HepG2 (cell line): ENCODE results near the gene SH3GL1. TPM values are rescaled to one million over a fixed set of nuclear protein-coding genes. Genes with fewer than 3 reads are reported as not detected.

ENCODE experiments used
- BRF2 ChIP-seq: sonication (generic); formaldehyde crosslinking; IDR thresholded peaks from 2 replicates; pipeline ENCODE4 v1.8.1; 2022; ENCODE audit warnings: mild to moderate bottlenecking, missing genetic modification reagents
- HCFC1 ChIP-seq: fragments of 150-350 bp; IDR thresholded peaks from 2 replicates; pipeline ENCODE4 v1.6.1; 2014; ENCODE audit warnings: low read depth, low read length
- HIVEP1 ChIP-seq: sonication (generic); formaldehyde crosslinking; IDR thresholded peaks from 2 replicates; pipeline ENCODE4 v1.4.0; 2020; ENCODE audit warnings: mild to moderate bottlenecking, missing genetic modification reagents
- HNF1B ChIP-seq: sonication (generic); formaldehyde crosslinking; IDR thresholded peaks from 2 replicates; pipeline ENCODE4 v1.5.1; 2020; ENCODE audit warnings: mild to moderate bottlenecking, moderate library complexity, missing genetic modification reagents
- MAZ ChIP-seq, 2 experiments: sonication (generic) in 1 of 2; formaldehyde crosslinking in 1 of 2; IDR thresholded peaks; 2 replicates each; pipeline versions ENCODE4 v1.5.0 to v1.6.1; 2012 to 2020; ENCODE audit warnings: low read depth in 2 of 2, mild to moderate bottlenecking in 2 of 2, borderline replicate concordance in 1 of 2, improper control_type of control experiment in 1 of 2, low read length in 1 of 2, missing genetic modification reagents in 1 of 2, moderate library complexity in 1 of 2
- RBM39 ChIP-seq: fragments of 200-400 bp; formaldehyde crosslinking; IDR thresholded peaks from one replicate; pipeline ENCODE4 v1.6.1; 2018; ENCODE audit warnings: antibody characterized with exemption, mild to moderate bottlenecking, low read depth, low read length; ENCODE audit not compliant: poor library complexity, severe bottlenecking
- ZBTB40 ChIP-seq, 2 experiments: fragments of 450-650 bp in 1 of 2; sonication (generic) in 1 of 2; formaldehyde crosslinking in 1 of 2; IDR thresholded peaks; 2 replicates each; pipeline versions ENCODE4 v1.6.1 to v1.8.0; 2016 to 2022; ENCODE audit warnings: antibody characterized with exemption in 1 of 2, mild to moderate bottlenecking in 1 of 2, missing genetic modification reagents in 1 of 2
- ZNF253 ChIP-seq: sonication (generic); formaldehyde crosslinking; IDR thresholded peaks from 2 replicates; pipeline ENCODE4 v1.8.0; 2022; ENCODE audit warnings: mild to moderate bottlenecking, missing genetic modification reagents, borderline replicate concordance
- ZNF460 ChIP-seq: sonication (generic); formaldehyde crosslinking; IDR thresholded peaks from 2 replicates; pipeline ENCODE4 v1.5.1; 2020; ENCODE audit warnings: missing genetic modification reagents, mild to moderate bottlenecking, borderline replicate concordance
- polyA plus RNA-seq, 8 experiments: library from polyadenylated mRNA; depleted of rRNA in 3 of 8; stranded (reverse) in 7 of 8; unstranded in 1 of 8; fragments of >200 nt; fragmentation: Illumina TruSeq in 4 of 8; extraction: Trizol in 4 of 8; gene quantifications; 2 replicates each; pipeline versions ENCODE4 v1.2.1 to v1.2.3, GENCODE V29; 2011 to 2016; ENCODE audit warnings: low read depth in 4 of 8, missing spikeins in 1 of 8, mixed read lengths in 1 of 8; ENCODE audit not compliant: insufficient read depth in 1 of 8
- total RNA-seq, 5 experiments: library from RNA; depleted of rRNA; stranded (reverse); fragments of >200 nt; fragmentation: Illumina TruSeq; extraction: Trizol; gene quantifications; 2 replicates each; pipeline ENCODE4 v1.2.3, GENCODE V29; 2016; ENCODE audit warnings: low read depth in 1 of 5
- TF ChIP-seq, protein P1 (sequence below): sonication (generic); formaldehyde crosslinking; IDR thresholded peaks from 2 replicates; pipeline ENCODE4 v1.9.0; 2022; ENCODE audit warnings: low read depth, missing genetic modification reagents
- TF ChIP-seq, protein P2 (sequence below): sonication (generic); formaldehyde crosslinking; IDR thresholded peaks from 2 replicates; pipeline ENCODE4 v1.4.0; 2020; ENCODE audit warnings: mild to moderate bottlenecking, missing genetic modification reagents

Gene SH3GL1
- total and polyA plus RNA-seq, 2 of the 13 experiments (the other 11 are each of a cell fraction or from before 2014, with no cell fraction given) = 33.0 to 45.1 TPM

DNA sequence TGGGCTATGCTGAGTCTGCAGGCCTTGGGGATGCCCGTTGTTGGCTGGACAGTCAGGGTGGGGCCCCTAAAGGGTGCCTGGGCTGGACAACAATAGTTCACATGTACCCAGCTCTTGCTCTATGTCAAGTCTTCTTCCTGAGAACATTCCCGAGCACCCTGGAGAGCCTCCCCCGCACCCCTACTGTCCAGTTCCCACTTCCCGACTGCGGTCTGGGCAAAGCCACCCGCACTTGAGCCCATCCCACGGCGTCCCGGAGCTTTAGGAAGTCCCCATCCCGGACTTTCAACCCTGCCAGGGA, 58.1 kb downstream of the SH3GL1 start (continued):
- TF ChIP-seq RBM39 (peak; percentile 45), ZNF460 (CRISPR knock-in tag) (peak; percentile 14; the same call in 1 of the 2 replicates), HNF1B (CRISPR knock-in tag) (peak; percentile 87; the same call in 1 of the 2 replicates), ZNF253 (CRISPR knock-in tag) (0 out of 2 replicates have a peak, but pooled peaks have one; percentile 35), HCFC1 (no peak), BRF2 (CRISPR knock-in tag) (no peak), HIVEP1 (CRISPR knock-in tag) (peak; percentile 100; the same call in 1 of the 2 replicates), ZBTB40 (IDR thresholded peaks at IDR 0.05) (no peak), ZBTB40 (CRISPR knock-in tag; IDR thresholded peaks at IDR 0.05) (no peak), MAZ (IDR thresholded peaks at IDR 0.05; ENCODE audit: borderline replicate concordance, low read depth, low read length) (no peak), MAZ (CRISPR knock-in tag; IDR thresholded peaks at IDR 0.05; ENCODE audit: low read depth) (no peak)
- TF ChIP-seq, protein P1, sequence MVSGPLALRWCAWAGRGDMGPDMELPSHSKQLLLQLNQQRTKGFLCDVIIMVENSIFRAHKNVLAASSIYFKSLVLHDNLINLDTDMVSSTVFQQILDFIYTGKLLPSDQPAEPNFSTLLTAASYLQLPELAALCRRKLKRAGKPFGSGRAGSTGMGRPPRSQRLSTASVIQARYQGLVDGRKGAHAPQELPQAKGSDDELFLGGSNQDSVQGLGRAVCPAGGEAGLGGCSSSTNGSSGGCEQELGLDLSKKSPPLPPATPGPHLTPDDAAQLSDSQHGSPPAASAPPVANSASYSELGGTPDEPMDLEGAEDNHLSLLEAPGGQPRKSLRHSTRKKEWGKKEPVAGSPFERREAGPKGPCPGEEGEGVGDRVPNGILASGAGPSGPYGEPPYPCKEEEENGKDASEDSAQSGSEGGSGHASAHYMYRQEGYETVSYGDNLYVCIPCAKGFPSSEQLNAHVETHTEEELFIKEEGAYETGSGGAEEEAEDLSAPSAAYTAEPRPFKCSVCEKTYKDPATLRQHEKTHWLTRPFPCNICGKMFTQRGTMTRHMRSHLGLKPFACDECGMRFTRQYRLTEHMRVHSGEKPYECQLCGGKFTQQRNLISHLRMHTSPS (CRISPR knock-in tag) = 0 out of 2 replicates have a peak, but pooled peaks have one; percentile 25
- TF ChIP-seq, protein P2, sequence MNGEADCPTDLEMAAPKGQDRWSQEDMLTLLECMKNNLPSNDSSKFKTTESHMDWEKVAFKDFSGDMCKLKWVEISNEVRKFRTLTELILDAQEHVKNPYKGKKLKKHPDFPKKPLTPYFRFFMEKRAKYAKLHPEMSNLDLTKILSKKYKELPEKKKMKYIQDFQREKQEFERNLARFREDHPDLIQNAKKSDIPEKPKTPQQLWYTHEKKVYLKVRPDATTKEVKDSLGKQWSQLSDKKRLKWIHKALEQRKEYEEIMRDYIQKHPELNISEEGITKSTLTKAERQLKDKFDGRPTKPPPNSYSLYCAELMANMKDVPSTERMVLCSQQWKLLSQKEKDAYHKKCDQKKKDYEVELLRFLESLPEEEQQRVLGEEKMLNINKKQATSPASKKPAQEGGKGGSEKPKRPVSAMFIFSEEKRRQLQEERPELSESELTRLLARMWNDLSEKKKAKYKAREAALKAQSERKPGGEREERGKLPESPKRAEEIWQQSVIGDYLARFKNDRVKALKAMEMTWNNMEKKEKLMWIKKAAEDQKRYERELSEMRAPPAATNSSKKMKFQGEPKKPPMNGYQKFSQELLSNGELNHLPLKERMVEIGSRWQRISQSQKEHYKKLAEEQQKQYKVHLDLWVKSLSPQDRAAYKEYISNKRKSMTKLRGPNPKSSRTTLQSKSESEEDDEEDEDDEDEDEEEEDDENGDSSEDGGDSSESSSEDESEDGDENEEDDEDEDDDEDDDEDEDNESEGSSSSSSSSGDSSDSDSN = peak; percentile 92; the same call in 1 of the 2 replicates
